BJ (cell line): Measurements from ENCODE around the gene DCBLD1. TPM values are rescaled to one million over a fixed set of nuclear protein-coding genes. Genes with fewer than 3 reads are reported as not detected.

ENCODE experiments used
- CTCF ChIA-PET: fragments of 350-600 bp; formaldehyde crosslinking; extraction: SDS; loops from one replicate; lab custom pipeline; 2021; ENCODE audit warnings: antibody characterized with exemption, inconsistent platforms; lab: Yijun Ruan, JAX
- POLR2A ChIA-PET: fragments of 300-600 bp; sonication (Branson Sonifier 250); formaldehyde crosslinking; extraction: SDS; loops from one replicate; lab custom pipeline; 2021; ENCODE audit warnings: antibody characterized with exemption; lab: Charles Lee
- DNase-seq: peaks from one replicate; pipeline ENCODE4 v3.0.0-alpha.2; 2011; ENCODE audit warnings: low read depth
- H3K27me3 ChIP-seq: 2 replicates; pipeline ENCODE4 v1.6.0; 2011; ENCODE audit warnings: low read length; ENCODE audit not compliant: control insufficient read depth, insufficient read depth
- H3K36me3 ChIP-seq: 2 replicates; pipeline ENCODE4 v1.5.1; 2011; ENCODE audit warnings: low read length; ENCODE audit not compliant: control insufficient read depth, insufficient read depth
- H3K4me3 ChIP-seq: 2 replicates; pipeline ENCODE4 v1.5.1; 2011; ENCODE audit warnings: low read depth, mild to moderate bottlenecking, control low read depth, low read length
- polyA plus RNA-seq: library from polyadenylated mRNA; depleted of rRNA; stranded (reverse); fragments of >200 nt; gene quantifications from 2 replicates; pipeline ENCODE4 v1.2.3, GENCODE V29; 2011
- TF ChIP-seq, protein P1 (sequence below): IDR thresholded peaks from 2 replicates; pipeline ENCODE4 v1.5.1; 2011; ENCODE audit warnings: low read depth, mild to moderate bottlenecking, control low read depth, inconsistent platforms, low read length, moderate library complexity; ENCODE audit not compliant: insufficient read depth

DCBLD1 gene
- polyA plus RNA-seq, 1 experiment = 30.1 TPM

DNA sequence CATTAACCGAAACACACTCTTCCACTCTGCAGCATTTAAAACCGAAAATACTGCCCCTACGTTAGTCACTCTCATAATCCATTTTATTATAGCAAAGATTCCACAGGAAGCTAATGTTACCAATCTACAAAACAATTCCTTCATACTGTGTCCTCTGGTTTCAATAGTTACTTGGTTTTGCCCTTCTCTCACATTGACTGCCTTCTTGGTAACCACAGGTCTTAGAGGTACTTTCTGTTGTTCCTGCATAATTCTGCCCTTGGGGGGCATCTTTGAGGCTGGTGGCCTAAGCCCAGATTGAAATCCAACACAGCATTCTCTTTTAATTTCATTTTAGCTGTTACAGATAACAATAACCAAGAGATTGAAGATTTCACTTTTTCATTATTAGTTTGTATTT lies 9.8 kb upstream of the DCBLD1 start:
- Histone ChIP-seq H3K27me3 (no peaks in the 10 kb centered on the region), H3K4me3 (no peak overlapping the region), H3K36me3 (no peaks in the 10 kb centered on the region)
- no peak for DNase-seq
- TF ChIP-seq, protein P1, sequence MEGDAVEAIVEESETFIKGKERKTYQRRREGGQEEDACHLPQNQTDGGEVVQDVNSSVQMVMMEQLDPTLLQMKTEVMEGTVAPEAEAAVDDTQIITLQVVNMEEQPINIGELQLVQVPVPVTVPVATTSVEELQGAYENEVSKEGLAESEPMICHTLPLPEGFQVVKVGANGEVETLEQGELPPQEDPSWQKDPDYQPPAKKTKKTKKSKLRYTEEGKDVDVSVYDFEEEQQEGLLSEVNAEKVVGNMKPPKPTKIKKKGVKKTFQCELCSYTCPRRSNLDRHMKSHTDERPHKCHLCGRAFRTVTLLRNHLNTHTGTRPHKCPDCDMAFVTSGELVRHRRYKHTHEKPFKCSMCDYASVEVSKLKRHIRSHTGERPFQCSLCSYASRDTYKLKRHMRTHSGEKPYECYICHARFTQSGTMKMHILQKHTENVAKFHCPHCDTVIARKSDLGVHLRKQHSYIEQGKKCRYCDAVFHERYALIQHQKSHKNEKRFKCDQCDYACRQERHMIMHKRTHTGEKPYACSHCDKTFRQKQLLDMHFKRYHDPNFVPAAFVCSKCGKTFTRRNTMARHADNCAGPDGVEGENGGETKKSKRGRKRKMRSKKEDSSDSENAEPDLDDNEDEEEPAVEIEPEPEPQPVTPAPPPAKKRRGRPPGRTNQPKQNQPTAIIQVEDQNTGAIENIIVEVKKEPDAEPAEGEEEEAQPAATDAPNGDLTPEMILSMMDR = no peak
- POLR2A ChIA-PET = no interaction called here
- CTCF ChIA-PET = no interaction called here

- ChIA-PET POLR2A (no interaction called here), CTCF (interaction anchor here (1.0 kb wide), 1 partner anchor 24 kb away, joined by 3 read pairs; no protein-coding TSS in a partner anchor)
- no peak for DNase-seq
- H3K36me3 ChIP-seq = no peaks in the 10 kb centered on the region
- H3K27me3 ChIP-seq = no peaks in the 10 kb centered on the region
- no peak overlapping the region for H3K4me3 ChIP-seq
- TF ChIP-seq, protein P1 = no peak
Measured at GRCh38 chr6:117473401-117473800, 9.1 kb upstream of the DCBLD1 start.

DNA sequence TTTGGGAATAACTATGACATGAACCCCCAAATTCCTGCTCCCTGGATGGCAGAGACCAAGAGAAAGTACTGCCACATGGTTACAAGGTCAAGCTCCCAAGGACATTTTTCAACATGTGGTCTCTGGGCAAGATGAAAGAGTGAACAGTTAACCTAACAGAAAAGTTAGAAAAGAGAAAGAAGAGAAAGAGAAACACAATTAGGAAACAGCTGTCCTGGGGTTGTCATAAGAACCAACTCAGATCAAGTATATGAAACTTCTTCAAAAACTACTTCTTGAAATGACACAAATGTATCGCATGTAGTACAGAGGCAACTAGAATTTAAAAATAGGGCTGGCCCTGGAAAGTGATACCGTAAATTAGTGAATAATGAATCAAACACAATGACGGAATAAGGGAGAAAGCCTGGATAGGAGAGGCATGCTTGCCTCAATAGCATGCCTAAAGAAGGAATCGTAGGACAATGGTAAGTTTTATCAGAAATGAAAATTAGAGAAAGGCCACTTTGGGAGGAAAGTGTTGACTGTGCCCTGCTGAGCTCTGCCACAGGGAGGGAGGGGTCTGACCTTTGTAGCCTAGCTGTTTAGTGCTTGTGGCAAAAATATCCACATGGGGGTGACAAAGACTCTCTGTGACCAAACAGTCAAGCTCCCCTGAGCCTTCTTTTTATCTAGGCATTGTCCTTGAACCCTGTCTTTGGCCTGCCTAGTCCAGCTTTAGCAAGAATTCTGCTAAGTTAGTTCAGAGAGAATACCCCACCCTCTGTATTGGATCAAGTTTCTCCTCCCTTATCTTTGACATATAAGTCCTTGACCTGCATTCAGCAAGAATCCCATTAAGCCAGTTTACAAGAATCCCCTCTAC lies 4.3 kb upstream of the DCBLD1 start:
- Histone ChIP-seq H3K4me3 (no peak overlapping the region), H3K27me3 (no peaks in the 10 kb centered on the region), H3K36me3 (no peaks in the 10 kb centered on the region)
- TF ChIP-seq, protein P1 = no peak
- DNase-seq = no peak
- POLR2A ChIA-PET = no interaction called here
- CTCF ChIA-PET = interaction anchor here (0.7 to 1.6 kb wide), 6 partner anchors 14 to 128 kb away, joined by 3 to 6 read pairs (median 3); no protein-coding TSS in a partner anchor

GRCh38 chr6:117478853-117479231 lies 3.6 kb upstream of the DCBLD1 start:
- ChIA-PET POLR2A (no interaction called here), CTCF (interaction anchor here (1.0 to 1.6 kb wide), 3 partner anchors 15 to 126 kb away, joined by 3 to 6 read pairs (median 5); no protein-coding TSS in a partner anchor)
- TF ChIP-seq, protein P1 = no peak
- Histone ChIP-seq H3K36me3 (no peaks in the 10 kb centered on the region), H3K4me3 (no peak overlapping the region), H3K27me3 (no peaks in the 10 kb centered on the region)
- no peak for DNase-seq

- no peaks in the 10 kb centered on the region for H3K27me3 ChIP-seq
- TF ChIP-seq, protein P1 = no peak
- POLR2A ChIA-PET = no interaction called here
- H3K36me3 ChIP-seq = no peaks in the 10 kb centered on the region
- no peak for DNase-seq
- CTCF ChIA-PET = interaction anchor here (1.4 kb wide), 1 partner anchor 124 kb away, joined by 4 read pairs; no protein-coding TSS in a partner anchor
- no peak overlapping the region for H3K4me3 ChIP-seq
Measured at GRCh38 chr6:117480651-117481050, 1.8 kb upstream of the DCBLD1 start.
